HG02840 (cell line): ENCODE measurements around the gene HRH3.

Experiments used
- ATAC-seq: cut with Tn5 transposase; IDR thresholded peaks from one replicate; pipeline ENCODE4 v1.9.1; 2021; ENCODE audit warnings: mild to moderate bottlenecking, moderate library complexity, moderate number of reproducible peaks; ENCODE audit not compliant: unreplicated experiment, low FRiP score

The HRH3 gene

DNA sequence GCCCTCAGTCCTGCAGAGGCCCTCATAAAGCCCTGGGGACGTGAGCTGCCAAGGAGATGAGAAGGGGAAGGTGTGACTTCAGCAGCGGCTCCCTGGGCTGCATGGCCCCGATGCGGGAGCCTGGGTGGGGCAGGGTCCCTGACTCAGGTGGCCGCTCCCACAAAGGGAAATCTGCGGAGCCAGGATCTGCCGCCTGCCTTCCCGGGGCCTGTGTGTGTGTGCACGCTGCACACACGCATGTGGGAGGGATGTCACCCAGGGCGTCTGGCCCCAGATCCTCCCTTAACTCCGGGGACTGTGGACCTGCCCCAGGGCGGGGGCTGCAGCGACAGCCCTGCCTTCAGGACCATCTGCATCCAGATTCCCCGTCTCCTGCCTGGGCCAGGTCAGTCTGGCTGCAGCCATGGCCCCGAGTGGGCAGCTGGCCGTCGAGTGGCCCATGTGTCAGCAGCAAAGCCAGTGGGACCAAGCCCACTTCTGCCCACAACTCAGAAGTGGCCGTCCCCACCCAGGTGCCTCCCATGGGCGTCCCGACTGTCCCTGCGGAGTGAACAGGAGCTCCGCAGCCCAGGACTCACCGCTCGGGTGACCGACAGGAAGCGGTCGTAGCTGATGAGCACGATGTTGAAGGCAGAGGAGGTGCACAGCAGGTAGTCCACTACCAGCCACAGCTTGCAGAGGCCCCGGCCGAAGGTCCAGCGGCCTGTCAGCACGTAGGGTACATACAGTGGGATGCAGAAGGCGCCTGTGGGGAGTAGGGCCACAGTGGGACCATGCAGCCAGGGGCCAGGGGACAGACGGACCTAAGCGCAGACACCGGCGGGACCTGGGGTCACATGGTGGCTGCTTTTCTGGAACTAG, 1.9 kb downstream of the HRH3 start:
- ATAC-seq, result no peak

DNA sequence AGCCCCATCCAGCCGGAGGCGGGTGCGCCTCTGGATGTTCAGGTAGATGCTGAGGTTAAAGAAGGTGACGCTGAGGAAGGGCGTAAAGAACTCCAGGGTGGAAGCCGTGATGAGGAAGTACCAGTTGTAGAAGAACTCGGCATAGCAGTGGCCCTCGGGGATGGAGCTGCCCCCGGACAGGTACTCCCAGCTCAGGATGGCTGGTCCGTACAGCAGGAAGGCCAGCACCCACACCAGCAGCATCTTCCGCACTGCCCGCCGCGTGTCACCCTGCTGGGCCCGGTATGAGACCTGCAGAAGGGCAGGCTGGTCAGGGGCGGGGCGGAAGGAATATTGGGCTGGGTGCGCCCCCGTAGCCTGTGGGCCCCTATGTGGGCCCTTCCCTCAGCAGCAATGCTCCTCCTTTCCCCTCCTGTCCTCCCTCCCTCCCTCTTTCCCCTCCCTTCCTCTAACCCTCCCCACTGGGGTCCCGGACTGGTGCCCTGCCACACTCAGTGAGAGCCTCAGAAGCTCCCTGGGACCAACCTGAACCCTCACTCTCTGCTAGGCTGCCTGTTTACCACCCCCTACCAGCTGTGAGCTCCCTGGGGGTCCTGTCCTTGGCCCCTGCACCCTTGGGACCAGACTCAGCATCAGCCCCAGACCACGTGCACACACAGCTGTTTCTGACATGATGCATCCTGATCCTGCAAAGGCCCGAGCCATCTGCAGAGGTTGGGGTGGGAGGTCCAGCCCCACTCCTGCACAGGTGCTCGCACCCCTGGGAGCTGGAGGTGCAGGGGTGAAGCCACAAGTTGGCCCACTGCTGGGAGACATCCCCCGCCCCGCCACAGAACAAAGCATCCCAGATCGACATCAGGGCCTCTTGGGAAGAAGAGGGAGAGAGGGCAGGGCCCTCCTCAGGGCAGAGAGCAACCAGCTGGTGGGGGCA, 3.2 kb downstream of the HRH3 start:
- ATAC-seq, result no peak

DNA sequence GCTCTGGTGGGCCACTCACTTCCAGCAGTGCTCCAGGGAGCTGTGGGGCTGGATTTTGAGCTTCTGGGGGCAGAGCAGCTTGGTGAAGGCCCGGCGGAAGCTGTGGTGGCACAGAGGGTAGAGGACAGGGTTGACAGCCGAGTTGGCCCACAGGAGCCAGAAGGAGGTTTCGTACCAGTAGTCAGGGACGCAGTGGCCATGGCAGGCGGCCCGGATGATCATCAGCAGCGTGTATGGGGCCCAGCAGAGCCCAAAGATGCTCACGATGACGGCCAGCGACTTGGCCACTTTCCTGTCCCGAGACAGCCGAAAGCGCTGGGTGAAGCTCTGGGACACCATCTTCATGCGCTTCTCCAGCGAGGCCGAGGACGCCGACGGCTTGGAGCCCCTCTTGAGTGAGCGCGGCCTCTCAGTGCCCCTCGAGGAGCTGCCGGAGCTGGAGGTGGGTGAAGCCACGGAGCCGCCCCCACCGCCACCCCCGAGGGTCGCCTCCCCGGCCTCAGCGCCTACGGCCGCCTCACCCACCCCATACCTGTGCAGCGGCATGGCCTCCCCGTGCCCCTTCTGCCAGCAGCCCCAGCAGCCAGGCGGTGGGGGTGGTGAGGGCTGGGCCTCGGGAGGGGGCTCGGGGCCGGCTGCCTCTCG, 4.0 kb downstream of the HRH3 start:
- no peak for ATAC-seq

DNA sequence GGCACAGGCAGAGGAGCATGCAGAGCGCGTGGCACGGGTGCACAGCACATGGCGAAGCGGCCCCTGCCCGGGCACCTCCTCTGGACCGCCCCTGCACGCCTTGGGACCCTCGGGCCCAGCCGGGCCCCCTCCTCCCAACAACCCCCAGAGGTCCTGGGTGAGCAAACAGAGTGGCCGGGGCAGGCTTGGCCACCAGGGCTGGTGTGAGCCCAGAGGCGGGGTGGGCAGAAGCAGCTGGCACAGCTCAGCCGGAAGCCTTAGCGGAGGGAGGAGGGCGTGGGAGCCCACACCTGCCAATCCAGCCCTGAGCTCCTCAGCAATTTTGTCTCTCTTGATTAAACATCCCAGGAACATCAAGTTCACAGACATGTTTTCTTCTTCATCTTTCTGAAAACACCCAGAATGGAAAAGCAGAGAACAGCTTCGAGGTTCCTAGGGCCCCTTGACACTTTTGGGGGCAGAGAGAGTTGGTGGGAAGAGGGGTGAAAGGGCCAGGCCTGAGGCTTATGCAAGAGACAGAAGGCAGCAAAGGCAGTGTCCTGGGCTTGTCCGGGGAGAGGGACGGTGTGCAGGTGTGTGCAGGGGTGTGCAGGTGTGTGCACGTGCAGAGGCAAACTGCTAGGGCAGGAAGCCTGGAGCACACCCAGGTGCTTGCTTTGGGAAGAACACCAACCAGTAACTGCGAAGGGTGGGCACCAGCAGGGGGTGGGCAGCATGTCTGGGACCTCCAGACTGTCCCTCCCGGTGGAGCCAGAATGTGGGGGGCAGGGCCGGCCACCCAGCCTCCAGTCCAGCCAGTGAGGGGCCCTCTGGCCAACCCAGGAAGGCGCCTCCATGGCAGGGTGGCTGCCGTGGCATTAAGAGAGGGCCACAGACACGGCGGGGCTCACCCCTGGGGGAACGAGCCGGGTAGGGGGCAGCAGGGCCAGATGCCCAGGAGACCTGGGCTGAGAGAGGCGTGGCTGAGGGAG, 4.8 kb downstream of the HRH3 start:
- no peak for ATAC-seq

DNA sequence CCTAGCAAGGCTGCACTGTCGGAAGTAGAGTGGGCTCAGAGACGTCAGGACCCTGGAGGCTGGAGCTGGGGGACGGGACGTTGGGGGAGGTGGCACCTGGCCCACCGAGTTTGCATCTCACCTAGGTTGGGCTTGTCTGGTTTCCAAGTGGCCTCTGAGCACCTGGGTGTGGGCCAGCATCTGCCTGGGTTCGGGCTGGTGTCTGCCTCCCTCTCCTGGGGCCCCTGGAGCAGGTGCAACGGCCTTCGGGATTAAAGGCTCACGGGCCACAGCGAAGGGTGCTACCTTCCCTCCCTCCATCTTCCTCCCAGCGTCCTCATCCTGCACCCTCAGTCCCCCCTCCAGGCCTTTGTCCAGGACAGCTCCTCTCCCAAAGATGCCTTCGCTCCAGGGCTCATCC, 6.0 kb downstream of the HRH3 start:
- ATAC-seq, result no peak

DNA sequence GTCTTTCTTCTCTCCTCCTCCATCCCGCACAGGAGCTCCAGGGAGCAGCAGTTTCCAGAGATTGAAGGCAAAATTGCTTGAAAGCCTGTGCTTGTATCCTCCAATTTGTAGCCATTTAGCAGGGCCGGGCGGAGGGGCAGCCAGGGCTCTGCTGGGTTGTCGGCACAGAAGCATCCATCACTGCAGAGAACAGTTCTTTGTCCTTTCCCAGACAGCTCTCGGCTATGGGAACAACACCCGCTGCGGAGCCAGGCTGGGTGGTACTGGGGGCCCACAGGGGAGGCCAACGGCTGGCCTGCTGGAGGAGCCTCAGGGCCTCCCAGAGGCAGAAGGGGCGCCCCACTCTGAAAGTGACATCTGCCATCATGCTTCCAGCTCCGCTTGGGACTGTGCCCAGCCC, 7.8 kb downstream of the HRH3 start:
- no peak for ATAC-seq

DNA sequence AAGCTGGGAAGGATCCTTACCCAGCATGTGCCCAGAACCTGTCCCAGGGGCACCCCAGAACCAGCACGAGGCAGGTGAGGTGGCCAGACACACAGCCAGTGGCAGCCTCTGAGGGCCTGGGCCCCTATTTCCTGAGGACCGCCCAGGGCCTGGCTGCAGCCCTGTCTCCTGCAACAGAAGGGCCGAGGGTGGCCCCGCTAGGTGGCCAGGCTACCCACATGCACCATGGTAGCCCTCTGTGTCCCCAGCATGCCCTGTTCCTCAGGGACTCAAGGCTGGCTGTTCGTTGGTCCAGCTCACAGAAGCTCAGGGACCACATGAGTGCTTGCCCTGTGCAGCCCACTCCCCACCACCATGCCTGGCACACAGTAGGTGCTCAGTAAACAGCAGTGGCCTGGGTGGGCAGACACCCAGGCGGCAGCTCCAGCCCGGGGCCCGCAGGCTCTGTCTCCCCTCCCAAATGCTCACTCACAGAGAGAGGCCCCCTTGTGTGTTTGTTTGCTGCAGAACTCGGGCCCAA, 8.2 kb downstream of the HRH3 start:
- no peak for ATAC-seq

DNA sequence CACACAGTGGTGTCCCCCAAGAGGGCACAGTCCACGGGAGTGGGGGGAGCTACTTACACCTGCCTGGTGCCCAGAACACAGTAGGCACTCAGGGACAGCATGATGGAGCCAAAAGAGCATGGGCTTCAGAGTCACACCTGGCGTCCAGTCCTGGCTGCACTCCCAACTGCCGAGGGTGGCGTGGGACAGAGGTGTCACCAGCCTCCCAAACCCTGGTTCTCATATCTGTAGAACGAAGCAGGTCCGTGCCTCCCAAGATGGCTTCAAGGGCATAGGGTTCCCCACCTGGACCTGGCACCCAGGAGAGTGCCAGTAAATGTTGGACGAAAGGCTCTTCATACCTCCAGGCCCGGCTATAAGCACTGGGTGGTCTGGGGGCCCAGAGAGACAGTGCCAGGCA, 8.9 kb downstream of the HRH3 start:
- no peak for ATAC-seq

DNA sequence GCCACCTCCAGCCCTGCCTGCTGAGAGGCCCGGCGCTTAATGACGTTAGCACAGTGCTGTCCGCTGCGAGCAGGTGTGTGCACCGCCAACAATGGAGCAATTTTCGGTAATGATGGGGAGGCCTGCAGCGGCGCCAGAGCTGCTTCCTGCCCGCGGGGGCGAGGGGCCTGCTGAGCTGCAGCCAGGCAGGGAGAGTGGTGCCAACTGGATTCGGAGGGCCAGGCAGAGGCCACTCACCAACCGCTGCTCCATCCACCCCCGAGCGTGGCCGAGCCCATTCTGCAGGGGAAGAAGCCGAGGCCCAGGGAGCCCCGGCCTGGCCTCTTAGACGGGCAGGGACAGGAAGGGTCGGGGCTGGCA, 9.6 kb downstream of the HRH3 start:
- no peak for ATAC-seq

DNA sequence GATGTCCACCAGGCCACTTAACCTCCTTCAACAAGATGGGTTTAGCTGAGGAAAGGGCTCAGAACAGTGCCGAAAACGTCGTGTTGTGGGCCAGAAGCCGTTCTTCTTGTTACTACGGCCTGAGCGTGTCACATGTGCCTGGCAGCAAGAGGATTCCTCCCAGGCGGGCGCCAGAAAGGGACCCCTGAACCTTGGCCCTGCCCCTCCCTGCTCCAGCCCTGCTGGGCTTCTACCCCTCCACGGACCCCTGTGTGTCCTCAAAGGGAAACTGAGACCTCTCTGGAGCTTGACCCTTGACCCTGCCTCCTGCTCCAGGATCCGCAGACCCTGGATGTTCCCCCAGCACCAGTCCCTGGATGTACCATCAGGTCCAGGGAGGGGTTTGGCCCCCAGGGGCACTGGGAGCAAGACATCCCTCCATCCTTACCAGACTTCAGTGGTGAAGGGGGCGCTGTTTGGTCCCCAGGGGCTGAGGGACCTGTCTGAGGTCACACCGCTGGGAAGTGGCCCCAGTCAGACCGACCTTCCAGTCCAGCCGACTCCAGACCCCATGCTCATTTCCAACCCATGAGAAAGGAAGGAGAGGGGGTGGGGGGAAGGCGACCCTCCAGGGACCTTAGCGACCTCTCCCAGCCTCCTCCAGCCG, 10.1 kb downstream of the HRH3 start:
- ATAC-seq, result no peak

DNA sequence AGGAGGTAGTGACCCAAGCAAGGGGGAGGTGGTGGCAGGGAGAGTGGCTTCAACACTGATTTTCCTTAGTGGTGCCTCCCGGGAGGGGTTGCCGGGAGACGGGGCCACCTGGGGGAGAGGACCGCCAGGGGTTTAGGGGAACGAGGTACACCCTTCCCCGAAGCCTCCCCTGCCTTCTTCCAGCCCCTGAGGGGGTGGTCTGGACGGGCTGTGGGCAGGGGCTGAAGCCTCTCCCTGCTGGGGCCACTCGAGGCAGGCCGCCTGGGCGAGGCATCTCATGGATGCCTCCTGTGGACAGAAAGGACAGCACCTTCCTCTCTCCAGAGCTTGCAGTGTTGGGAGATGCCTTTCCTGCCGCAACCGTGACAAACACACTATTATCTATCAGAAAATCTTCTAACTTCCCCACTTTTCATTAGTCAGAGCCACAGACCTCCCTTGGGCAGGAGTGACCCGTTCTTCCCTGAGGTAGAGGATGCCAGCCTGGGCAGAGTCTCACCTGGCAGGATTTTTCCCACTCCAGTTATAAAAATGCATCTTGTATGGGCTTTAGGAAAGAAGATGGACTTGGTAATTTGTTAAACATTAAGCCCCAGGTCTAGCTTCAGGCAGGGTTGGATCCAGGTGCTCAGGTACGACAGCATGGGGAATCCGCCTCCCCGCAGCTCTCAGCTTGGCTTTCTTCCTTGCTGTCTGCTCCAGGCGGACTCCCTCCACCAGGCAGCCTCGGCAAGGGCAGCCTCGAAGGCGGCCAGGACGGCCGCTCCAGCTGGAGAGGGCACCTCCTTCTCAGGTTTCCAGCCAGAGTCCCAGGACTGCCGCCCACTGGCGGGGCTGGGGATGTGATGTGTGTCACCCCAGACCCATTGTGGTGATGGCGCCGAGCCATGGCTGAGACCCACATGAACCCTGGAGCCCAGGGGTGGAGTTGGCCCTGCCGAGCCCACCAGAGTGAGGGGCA, 11.0 kb downstream of the HRH3 start:
- ATAC-seq, result no peak

DNA sequence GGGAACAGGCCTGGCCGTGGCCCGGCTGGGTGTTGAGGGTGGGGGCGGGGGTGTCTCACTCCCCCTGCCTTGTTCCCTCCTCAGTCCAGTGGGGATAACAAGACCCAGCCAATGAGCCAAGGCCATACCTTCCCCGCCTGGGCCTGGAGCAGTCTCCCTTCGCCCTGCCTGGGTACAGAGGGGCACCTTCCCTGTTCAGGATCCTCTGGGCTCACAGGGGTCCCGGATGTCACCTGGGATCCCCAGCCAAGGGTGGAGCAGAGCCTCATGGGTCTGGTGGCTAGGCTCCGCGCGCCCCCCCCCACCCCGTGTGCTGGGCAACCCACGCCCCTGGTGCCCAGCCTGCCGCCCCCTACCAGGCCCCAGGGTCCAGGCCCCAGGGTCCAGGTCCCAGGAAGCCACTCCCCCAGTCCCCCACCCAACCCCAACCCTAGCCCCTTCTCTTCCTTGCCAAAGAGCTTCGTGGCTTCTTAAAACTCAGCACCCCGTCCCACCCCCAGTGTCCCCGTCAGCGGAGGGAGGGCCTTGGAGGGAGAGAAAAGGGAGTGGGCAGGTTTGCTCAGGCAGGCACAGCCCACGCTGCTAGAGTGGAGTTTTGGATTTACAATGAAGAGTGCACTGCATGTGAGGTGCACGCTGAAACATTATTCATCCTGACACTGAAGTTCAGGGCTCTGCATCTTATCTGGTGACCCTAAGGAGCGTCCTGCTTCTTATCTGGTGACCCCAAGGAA, 11.8 kb downstream of the HRH3 start:
- ATAC-seq, result no peak

DNA sequence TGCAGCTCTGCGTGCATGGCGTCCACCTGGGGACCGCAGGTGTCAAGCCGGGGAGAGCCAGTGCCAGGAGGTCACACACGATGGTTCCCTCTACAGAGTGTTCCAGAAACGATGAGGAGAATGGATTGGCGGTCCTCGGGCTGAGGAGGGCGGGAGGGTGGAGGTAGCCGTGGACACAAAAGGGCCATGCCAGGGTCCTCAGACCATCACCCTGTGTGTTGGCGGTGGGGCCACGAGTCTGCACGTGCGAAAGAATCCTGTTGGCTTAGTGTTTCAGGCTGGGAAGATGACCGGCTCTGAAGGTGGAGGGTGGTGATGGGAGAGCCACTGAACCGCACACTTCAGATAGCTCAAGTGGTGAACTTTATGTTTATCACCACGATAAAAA, 13.7 kb downstream of the HRH3 start:
- no peak for ATAC-seq

DNA sequence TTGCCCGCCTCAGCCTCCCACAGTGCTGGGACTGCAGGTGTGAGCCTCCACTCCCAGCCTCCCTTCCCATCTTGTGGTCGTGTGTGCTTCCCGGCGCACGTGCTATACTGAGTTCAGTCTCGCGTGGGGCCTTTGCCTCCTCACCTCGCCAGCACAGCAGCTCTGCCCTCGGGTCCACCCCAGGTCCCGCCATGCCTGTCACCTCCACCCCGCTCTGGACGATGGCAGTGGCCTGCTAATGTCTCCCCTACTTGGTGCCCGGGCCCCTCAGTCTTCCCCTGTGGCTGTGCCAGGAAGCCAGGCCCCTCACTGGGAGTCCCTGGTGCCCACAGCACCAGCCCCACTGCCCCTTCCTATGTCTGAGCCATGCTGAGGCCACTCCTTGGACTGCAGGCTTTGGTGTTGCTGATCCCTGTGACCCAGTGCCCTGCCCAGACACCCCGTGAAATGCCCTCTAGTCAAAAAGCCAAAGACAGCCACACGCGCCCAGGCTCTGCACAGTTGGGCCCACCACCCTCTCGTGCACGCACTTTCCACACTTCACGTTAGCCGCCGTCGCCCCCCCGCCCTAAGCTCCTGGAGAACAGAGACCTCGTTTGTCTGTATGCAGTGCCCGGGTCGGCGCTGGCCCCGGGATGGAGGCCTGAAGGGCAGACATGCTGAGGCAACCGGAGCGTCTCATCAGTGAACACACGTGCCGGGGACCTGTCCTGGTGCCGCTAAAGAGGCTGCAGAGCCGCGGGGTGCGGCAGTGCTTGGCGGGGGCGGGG, 14.3 kb downstream of the HRH3 start:
- ATAC-seq, result no peak

DNA sequence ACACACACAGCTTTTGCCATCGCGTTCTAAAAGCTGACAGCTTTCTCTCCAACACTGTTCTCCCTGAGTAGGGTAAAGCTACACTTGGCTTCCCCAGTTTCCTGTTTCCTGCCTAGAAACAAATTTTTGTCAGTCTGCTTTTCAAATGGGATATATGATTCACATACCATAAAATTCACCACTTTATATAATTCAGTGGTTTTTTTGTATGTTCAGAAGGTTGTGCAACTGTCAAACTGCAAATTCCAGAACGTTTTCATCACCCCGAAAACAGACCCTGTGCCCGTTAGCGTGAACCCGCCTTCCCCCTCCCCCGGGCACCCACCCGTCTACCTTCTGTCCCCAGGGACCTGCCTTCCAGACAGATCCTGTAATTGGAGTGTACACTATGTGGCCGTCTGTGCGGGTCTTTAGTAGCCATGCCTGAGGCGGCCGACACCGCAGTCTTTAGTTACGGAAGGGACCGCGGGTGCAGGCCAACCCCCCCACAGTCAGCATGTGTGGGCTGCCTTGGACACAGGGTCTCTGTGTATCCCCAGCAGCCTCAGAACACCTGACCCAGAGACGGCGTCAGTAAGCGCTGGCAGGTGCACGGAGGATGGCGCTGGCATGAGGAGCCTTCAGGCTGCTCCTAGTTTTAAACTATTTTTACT, 16.6 kb downstream of the HRH3 start:
- ATAC-seq, result no peak

DNA sequence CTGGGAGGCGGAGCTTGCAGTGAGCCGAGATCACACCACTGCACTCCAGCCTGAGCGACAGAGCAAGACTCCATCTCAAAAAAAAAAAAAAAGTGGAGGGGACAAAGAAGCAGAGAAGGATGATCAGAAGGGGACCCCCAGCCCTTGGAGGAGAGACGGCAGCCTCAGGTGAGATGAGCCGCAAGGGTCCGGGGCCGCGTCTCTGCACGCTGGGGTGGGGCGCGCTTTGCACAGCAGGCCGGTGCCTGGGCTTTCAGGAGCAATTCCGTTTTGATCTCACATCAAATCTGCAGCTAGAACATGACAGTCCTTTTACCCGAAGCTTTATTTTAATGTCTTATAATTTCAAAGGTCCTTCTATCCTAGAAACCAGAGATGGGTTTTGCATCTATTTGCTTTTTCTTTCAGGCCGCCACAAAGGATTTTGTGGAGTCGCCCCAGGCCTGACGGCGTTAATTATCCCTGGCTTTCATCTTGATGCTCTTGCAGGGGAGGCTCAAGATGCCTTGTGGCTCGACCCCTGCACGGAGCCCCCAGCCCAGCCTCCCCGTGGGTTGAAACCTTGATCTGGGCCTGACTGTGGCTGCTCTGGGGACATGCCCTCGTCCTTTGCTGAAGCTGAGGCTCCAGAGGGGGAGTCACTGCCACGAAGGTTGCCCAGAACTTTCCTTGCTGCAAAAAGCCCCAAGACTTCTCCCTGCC, 17.3 kb downstream of the HRH3 start:
- no peak for ATAC-seq
